ENCODE data around the gene ATP10A.

DNA sequence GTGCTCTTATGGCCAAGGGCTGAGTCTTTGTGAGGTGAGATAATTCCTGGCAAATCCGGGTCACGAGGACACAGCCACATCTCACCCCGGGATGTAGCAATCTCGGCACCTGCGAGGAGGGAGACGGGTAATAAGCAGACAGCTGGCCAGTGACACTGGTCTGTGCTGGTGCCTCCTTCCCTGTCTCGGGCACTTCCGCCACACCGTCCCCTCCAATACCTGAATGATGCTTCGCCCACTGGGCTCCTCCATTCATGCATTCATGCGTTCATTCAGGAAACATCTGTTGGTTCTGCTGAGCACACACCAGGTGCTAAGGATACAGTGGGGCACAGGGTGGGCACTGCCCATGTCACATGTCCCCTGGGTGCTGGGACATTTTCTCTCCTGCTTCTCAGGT lies 60.1 kb downstream of the ATP10A start:
- TF ChIP-seq POLR2A (IDR thresholded peaks at IDR 0.05) (no peak), POLR2AphosphoS5 (IDR thresholded peaks at IDR 0.05) (no peak)
- TF ChIP-seq, protein P1, sequence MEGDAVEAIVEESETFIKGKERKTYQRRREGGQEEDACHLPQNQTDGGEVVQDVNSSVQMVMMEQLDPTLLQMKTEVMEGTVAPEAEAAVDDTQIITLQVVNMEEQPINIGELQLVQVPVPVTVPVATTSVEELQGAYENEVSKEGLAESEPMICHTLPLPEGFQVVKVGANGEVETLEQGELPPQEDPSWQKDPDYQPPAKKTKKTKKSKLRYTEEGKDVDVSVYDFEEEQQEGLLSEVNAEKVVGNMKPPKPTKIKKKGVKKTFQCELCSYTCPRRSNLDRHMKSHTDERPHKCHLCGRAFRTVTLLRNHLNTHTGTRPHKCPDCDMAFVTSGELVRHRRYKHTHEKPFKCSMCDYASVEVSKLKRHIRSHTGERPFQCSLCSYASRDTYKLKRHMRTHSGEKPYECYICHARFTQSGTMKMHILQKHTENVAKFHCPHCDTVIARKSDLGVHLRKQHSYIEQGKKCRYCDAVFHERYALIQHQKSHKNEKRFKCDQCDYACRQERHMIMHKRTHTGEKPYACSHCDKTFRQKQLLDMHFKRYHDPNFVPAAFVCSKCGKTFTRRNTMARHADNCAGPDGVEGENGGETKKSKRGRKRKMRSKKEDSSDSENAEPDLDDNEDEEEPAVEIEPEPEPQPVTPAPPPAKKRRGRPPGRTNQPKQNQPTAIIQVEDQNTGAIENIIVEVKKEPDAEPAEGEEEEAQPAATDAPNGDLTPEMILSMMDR (IDR thresholded peaks at IDR 0.05): no peak
